ENCODE data around the gene MGAM2. TPM values are rescaled to one million over a fixed set of nuclear protein-coding genes. Genes with fewer than 3 reads are reported as not detected.

MGAM2 gene
- total RNA-seq = not detected in 2 replicates

GRCh38 chr7:142111499-142111898 is at the start of gene MGAM2:
MGAM2 (plus strand) TSS chr7:142111718; CDS start chr7:142116874, 5,156 bp downstream.
- no peak within 1 kb of the TSS for H3K4me3 ChIP-seq (ENCODE audit: low read depth, low read length)
- DNase-seq (ENCODE audit: low read depth) = no peak
- TF ChIP-seq CTCF (IDR thresholded peaks at IDR 0.05; ENCODE audit: insufficient read depth, low read depth, low read length) = no peak

GRCh38 chr7:142063551-142064442 is 47.7 kb upstream of the MGAM2 start:
- no peak overlapping the region for H3K4me3 ChIP-seq (ENCODE audit: low read depth, low read length)
- no peak for TF ChIP-seq CTCF (IDR thresholded peaks at IDR 0.05; ENCODE audit: insufficient read depth, low read depth, low read length)
- no peak for DNase-seq (ENCODE audit: low read depth)

DNA sequence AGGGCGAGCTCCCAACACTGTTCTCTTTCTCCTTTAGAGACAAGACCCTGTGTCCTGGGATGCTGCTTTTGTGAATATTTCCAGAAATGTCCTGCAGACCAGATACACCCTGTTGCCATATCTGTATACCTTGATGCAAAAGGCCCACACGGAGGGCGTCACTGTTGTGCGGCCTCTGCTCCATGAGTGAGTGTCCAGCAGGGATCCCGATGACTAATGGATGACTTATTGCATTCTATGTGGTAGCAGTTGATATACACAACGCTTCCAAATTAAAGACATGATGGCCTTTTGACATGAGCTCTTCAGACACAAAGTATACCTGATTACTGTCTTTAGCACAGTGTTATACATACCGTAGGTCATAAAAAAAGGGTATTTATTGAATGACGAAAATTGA is 45.0 kb upstream of the MGAM2 start:
- H3K4me3 ChIP-seq (ENCODE audit: low read depth, low read length) = no peak overlapping the region
- TF ChIP-seq CTCF (IDR thresholded peaks at IDR 0.05; ENCODE audit: insufficient read depth, low read depth, low read length) = no peak
- no peak for DNase-seq (ENCODE audit: low read depth)

GRCh38 chr7:142077762-142078161 is 33.8 kb upstream of the MGAM2 start:
- H3K4me3 ChIP-seq (ENCODE audit: low read depth, low read length) = no peak overlapping the region
- no peak for TF ChIP-seq CTCF (IDR thresholded peaks at IDR 0.05; ENCODE audit: insufficient read depth, low read depth, low read length)
- DNase-seq (ENCODE audit: low read depth) = no peak

DNA sequence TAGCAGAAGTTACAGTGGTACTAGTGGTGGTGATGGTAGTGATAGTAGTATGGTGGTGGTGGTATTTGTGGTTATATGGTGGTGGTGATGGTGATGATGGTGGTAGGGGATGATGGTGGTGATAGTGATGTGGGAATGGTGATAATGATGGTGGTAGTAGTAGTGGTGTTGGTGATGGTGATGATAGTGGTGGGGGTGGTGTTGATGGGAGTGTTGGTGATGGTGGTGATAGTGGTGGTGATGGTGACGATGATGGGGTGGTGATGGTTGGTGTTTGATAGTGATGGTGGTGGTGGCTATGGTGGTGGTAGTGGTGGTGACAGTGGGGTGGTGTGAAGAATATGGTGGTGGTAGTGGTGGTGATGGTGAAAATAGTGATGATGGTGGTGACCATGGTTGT is 27.9 kb upstream of the MGAM2 start:
- H3K4me3 ChIP-seq (ENCODE audit: low read depth, low read length) = no peak overlapping the region
- DNase-seq (ENCODE audit: low read depth) = no peak
- no peak for TF ChIP-seq CTCF (IDR thresholded peaks at IDR 0.05; ENCODE audit: insufficient read depth, low read depth, low read length)

DNA sequence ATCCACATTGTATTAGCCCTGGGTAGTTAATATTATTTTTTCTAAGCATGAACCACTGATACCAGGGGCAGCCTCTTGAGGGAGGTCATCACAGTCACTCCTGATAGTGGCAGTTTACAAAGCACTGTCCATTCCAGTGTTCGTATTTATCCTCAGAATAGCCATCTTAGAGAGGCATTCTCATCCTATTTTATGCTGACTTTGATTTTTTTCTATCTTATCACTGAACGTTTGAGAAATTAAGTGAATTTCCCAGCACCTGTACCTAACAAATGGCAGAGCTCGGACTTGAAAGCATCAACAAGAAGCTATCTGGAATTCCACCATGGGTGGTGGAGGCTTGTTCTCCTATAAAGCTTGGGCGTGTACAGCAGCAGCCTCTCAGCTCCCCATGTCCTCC is 26.1 kb upstream of the MGAM2 start:
- DNase-seq (ENCODE audit: low read depth) = no peak
- no peak for TF ChIP-seq CTCF (IDR thresholded peaks at IDR 0.05; ENCODE audit: insufficient read depth, low read depth, low read length)
- H3K4me3 ChIP-seq (ENCODE audit: low read depth, low read length) = no peak overlapping the region
